Measurements from ENCODE around the gene SERP2. TPM values are rescaled to one million over a fixed set of nuclear protein-coding genes. Genes with fewer than 3 reads are reported as not detected.

Gene SERP2
- total and polyA plus RNA-seq, 9 of the 15 experiments (the other 6 are each of a cell fraction or from before 2014, with no cell fraction given) = 0.13 TPM; not detected in 8

DNA sequence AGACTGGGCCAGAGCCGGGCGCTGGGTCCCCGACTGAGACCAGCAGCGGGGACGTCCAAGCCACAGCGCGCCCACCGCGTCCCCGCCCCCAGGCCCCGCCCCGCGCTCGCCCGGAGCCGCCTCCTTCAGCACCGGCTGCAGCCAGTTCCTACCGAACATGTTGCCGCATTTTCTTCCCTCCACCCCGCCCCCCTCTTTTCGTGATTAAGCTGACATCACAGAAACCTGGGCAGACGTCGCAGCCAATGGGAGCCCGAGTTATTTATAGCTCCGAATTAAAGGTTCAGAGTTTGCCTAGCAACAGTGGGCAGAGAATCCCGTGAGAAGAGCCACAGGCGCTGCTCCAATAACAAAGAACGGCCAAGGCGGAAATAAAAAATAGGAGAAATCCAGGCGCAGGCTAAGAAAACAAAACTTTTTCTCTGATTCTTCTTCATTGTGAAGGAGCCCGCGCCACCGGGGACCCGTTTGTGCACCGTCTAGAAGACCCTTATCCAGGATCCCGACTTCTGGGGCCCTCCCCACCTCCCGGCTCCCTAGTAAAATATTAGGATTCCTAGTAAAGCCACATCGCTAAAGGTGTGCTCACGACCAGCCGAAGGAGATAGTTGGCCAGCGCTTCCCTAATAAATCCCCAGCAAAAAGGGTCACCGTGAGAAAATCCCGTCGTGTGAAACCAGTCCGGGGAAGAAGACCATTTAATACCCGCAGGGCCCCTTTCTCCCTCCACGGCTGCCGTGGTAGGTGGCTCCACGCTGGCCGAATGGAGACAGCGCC, 61.7 kb downstream of the SERP2 start (continued):
- TF ChIP-seq, protein P1, sequence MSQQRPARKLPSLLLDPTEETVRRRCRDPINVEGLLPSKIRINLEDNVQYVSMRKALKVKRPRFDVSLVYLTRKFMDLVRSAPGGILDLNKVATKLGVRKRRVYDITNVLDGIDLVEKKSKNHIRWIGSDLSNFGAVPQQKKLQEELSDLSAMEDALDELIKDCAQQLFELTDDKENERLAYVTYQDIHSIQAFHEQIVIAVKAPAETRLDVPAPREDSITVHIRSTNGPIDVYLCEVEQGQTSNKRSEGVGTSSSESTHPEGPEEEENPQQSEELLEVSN (IDR thresholded peaks at IDR 0.05; ENCODE audit: borderline replicate concordance in 1 of 2, extremely low read depth in 1 of 2, insufficient read depth in 1 of 2, insufficient read length in 1 of 2, low read depth in 1 of 2, low read length in 1 of 2, poor library complexity in 1 of 2, severe bottlenecking in 1 of 2) = peak in 1 of 2 experiments; percentile 52
- TF ChIP-seq BRD9 (IDR thresholded peaks at IDR 0.05; ENCODE audit: low read depth, partially characterized antibody) = no peak
- TF ChIP-seq ETV5 (CRISPR knock-in tag; IDR thresholded peaks at IDR 0.05; ENCODE audit: low read depth) = no peak
- no peak for TF ChIP-seq ZBTB1 (CRISPR knock-in tag; IDR thresholded peaks at IDR 0.05; ENCODE audit: borderline replicate concordance, low read depth)
- TF ChIP-seq ZNF561 (CRISPR knock-in tag; conservative IDR thresholded peaks at IDR 0.05) = no peak
- TF ChIP-seq FOSL1 (tag; conservative IDR thresholded peaks at IDR 0.05) = no peak
- TF ChIP-seq RNF219 (CRISPR knock-in tag; IDR thresholded peaks at IDR 0.05) = no peak
- no peak for TF ChIP-seq MCM2 (IDR thresholded peaks at IDR 0.05; ENCODE audit: low read depth)
- TF ChIP-seq ZNF133 (CRISPR knock-in tag; IDR thresholded peaks at IDR 0.05) = no peak
- TF ChIP-seq RBM34 (IDR thresholded peaks at IDR 0.05; ENCODE audit: borderline replicate concordance, insufficient read depth, low read length) = no peak
- no peak for TF ChIP-seq MGA (IDR thresholded peaks at IDR 0.05)
- TF ChIP-seq ZKSCAN1 (IDR thresholded peaks at IDR 0.05; ENCODE audit: low read depth, low read length) = no peak

Measured in K562 (cell line).